Omental fat pad (tissue), 4 donors: ENCODE results near the gene VDAC2. TPM values are rescaled to one million over a fixed set of nuclear protein-coding genes. Genes with fewer than 3 reads are reported as not detected.
"Not testable (repeated sequence)": the region's sequence is repeated elsewhere in the genome, so short reads cannot be mapped to it uniquely, and the experiment has no call there.

Experiments
- ATAC-seq: fragments of 150-250 bp; one replicate; pipeline ENCODE4 v1.9.1; 2016; ENCODE audit warnings: mild to moderate bottlenecking, moderate library complexity; ENCODE audit not compliant: low FRiP score
- DNase-seq: peaks from one replicate; pipeline ENCODE4 v3.0.0-alpha.2; 2019; ENCODE audit warnings: low spot score
- total RNA-seq, 4 donors: library from RNA; depleted of rRNA; stranded (reverse); fragments of >200 nt; gene quantifications; one replicate each; pipeline ENCODE4 v1.1.0, GENCODE V29; 2016
- TF ChIP-seq, protein P1 (sequence below), 3 donors: fragments of 450-650 bp; IDR thresholded peaks; one replicate each; pipeline ENCODE4 v1.5.1; 2016 to 2017; ENCODE audit warnings: antibody characterized with exemption in 3 of 3, mild to moderate bottlenecking in 3 of 3, moderate library complexity in 2 of 3

Gene VDAC2
- total RNA-seq, 4 donors from 2014 or later = 111 to 143 (median 131) TPM

DNA sequence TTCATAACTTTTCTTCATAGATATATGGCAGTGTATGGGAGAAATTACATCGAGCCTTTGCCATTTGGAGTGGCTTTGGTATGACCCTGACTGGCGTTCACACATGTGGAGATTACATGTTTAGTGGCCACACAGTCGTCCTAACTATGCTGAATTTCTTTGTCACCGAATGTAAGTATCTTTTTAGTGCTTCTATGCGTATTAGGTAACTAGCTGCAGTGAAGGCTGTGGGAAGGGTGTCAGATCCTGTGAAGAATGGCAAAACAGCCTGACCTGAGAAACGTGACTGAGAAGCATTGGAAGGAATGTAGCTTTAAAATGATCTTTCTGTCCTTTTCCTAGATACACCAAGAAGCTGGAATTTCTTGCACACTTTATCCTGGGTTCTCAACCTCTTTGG is 34.5 kb upstream of the VDAC2 start:
- TF ChIP-seq, protein P1, sequence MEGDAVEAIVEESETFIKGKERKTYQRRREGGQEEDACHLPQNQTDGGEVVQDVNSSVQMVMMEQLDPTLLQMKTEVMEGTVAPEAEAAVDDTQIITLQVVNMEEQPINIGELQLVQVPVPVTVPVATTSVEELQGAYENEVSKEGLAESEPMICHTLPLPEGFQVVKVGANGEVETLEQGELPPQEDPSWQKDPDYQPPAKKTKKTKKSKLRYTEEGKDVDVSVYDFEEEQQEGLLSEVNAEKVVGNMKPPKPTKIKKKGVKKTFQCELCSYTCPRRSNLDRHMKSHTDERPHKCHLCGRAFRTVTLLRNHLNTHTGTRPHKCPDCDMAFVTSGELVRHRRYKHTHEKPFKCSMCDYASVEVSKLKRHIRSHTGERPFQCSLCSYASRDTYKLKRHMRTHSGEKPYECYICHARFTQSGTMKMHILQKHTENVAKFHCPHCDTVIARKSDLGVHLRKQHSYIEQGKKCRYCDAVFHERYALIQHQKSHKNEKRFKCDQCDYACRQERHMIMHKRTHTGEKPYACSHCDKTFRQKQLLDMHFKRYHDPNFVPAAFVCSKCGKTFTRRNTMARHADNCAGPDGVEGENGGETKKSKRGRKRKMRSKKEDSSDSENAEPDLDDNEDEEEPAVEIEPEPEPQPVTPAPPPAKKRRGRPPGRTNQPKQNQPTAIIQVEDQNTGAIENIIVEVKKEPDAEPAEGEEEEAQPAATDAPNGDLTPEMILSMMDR (IDR thresholded peaks at IDR 0.05) = no peak
- DNase-seq (no peak), ATAC-seq (no peak)

DNA sequence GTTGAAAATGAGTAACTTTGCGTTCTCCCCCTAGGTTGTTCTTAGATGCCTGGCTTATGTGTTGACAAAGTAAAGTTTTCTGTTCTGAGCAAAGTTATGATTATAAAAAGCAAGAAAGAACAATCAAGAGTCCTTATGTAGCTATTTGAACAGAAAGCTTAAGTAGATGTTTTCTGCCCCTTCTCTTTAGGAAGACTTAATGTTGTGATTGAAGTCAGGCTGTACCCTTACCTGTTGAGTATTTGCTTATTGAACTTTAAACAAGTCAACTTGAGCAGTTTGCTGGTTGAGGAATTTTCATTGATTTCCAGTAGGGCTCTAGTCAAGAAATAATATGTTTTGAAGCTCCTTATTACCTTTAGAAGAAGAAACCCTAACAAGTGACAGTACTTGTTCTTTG is 33.9 kb upstream of the VDAC2 start:
- DNase-seq (no peak), ATAC-seq (no peak)
- TF ChIP-seq, protein P1 (IDR thresholded peaks at IDR 0.05) = no peak

DNA sequence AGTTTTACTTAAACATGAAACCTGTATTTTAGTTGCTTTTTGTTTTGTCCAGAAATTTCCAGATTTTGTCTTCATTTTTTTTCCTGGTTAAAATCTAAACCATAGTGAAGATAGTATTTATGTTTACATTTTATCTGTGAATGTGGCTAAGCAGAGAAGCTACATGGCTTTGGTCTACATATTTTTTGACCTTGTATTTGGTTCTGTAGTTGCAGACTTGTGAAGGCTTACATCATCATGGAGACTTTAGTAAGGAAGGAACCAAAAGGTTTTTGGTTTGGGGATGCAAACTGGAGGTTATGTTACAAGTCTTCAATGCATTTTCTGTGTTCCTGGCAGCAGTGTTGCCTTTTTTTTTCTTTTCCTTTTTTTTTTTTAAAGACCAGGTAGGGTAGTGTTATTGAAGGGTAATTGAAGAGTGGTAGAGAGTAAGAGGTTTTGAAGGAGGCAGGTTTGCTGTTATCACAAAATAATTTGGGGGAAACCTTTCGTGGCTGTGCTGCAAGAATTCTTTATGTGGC is 30.9 kb upstream of the VDAC2 start:
- ATAC-seq = no peak
- TF ChIP-seq, protein P1 (IDR thresholded peaks at IDR 0.05) = no peak
- no peak for DNase-seq

DNA sequence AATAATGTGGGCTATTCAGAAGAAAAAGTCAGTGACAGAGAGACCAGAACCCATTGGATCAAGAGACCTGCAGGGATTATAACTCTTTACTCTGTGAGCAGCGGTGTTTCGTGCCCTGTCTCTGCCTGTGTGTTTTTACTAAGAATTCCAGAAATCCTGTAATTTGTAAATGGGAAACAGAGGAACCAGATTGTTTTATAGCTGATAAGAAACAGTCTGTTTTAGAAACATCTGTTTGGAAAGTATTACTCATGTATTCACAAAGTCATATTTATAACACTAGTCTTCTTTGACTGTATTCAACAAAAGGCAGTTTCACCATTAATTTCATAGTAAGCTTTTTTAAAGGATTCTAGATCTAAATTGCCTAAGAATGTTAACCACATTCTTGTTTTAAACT is 30.0 kb upstream of the VDAC2 start:
- TF ChIP-seq, protein P1 (IDR thresholded peaks at IDR 0.05) = no peak
- ATAC-seq (no peak), DNase-seq (no peak)

DNA sequence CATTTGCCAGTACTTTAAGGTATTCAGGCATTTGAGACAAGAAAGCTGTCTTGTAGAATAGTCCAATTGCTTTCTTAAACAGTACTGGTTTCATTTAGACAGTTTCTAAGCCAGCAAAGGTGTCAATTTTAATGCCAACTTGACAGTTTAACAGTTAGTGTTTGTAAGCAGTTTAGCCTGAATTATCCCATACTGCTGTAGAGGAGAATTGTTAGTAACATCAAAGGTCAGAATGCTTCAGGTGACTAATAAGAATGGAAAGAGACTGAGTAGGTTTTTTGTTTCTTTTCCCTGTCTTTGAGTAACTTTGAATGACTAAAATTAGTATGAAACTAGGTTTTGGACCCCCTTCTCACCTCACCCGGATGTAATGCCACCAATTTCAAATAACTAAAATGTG is 29.5 kb upstream of the VDAC2 start:
- ATAC-seq = no peak

DNA sequence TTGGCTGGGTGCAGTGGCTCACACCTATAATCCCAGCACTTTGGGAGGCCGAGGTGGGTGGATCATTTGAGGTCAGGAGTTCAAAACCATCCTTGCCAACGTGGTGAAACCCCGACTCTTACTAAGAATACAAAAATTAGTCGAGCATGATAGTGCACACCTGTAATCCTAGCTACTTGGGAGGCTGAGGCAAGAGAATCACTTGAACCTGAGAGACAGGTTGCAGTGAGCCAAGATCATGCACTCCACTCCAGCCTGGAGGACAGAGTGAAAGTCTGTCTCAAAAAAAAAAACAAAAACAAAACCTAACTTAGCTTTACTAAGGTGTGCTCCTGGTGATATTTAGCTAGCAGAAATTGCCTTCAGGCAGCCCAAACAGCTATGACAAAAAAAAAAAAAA is 24.3 kb upstream of the VDAC2 start:
- TF ChIP-seq, protein P1 (IDR thresholded peaks at IDR 0.05) = no peak
- DNase-seq (no peak), ATAC-seq (no peak)

More for the DNA sequence above, 29.5 kb upstream of the VDAC2 start:
- DNase-seq = no peak
- TF ChIP-seq, protein P1 (IDR thresholded peaks at IDR 0.05) = no peak

DNA sequence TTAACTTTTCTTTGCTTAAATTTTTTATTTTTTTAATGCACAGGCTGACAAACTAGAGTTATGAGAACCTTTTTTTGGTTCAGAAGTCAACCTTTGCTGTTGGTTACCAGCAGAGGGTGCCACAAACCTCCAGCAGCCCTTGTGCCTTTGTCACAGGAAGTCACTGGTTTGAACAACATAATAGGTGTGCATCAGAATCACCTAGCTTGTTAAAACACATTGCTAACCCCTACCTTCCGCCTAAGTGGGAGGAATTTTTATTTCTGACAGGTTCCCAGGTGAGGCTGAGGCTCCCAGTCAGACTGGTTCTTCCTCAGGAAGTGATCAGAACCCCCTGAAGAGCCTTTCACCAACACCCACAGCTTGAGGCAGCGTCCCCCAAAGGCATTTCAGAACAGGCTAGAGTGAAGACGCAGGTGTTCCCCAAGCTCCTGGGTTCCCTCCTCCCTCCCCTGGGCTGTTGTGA is 22.6 kb upstream of the VDAC2 start:
- DNase-seq = no peak
- TF ChIP-seq, protein P1 (IDR thresholded peaks at IDR 0.05) = peak in 1 of 3 donors; percentile 10
- no peak for ATAC-seq

DNA sequence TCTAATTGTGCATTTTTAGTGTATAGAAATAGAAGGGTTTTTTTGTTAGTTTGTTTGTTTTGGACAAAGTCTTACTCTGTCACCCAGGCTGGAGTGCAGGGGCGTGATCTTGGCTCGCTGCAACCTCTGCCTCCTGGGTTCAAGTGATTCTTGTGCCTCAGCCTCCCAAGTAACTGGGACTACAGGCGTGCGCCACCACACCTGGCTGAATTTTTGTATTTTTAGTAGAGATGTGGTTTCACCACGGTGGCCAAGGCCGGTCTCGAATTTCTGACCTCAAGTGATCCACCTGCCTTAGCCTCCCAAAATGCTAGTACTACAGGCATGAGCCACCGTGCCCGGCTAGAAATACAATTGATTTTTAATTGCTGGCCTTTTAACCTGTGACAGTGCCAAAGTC is 22.1 kb upstream of the VDAC2 start:
- ATAC-seq, DNase-seq: not testable (repeated sequence)
